Upper lobe of right lung (tissue), 1 donor: Measurements from ENCODE around the gene CPED1. TPM values are rescaled to one million over a fixed set of nuclear protein-coding genes. Genes with fewer than 3 reads are reported as not detected.

Experiments
- ATAC-seq: fragments of 200-7000 bp; cut with Tn5 transposase; one replicate; pipeline ENCODE4 v1.9.1; 2020; ENCODE audit warnings: mild to moderate bottlenecking, moderate library complexity
- DNase-seq: peaks from one replicate; pipeline ENCODE4 v3.0.0-alpha.2; 2020
- H3K27ac ChIP-seq: fragments of 200-600 bp; one replicate; pipeline ENCODE4 v1.8.0; 2022
- H3K27me3 ChIP-seq: fragments of 200-600 bp; one replicate; pipeline ENCODE4 v1.8.0; 2022; ENCODE audit warnings: mild to moderate bottlenecking
- H3K36me3 ChIP-seq: fragments of 200-600 bp; one replicate; pipeline ENCODE4 v1.8.0; 2022
- H3K4me1 ChIP-seq: fragments of 200-600 bp; one replicate; pipeline ENCODE4 v1.8.0; 2022
- H3K4me3 ChIP-seq: fragments of 200-600 bp; one replicate; pipeline ENCODE4 v1.8.0; 2022; ENCODE audit warnings: mild to moderate bottlenecking
- H3K9me3 ChIP-seq: fragments of 200-600 bp; one replicate; pipeline ENCODE4 v1.8.0; 2022
- intact Hi-C: fragments of 100-400 bp; cut with DNase I; formaldehyde crosslinking; loops from one replicate; pipeline ENCODE4 v1.11.0; 2022
- total RNA-seq: library from RNA; stranded (reverse); fragmentation: NEBNext Ultra II Directional; extraction: Animal tissue kit (Norgen Biotek cat#: 25700); gene quantifications from one replicate; pipeline ENCODE4 v1.2.1, GENCODE V29; 2021
- TF ChIP-seq, protein P1 (sequence below): fragments of 200-600 bp; IDR thresholded peaks from one replicate; pipeline ENCODE4 v1.8.0; 2022; ENCODE audit warnings: antibody characterized with exemption
- donor health status: DM: no; HTN: yes; CAD: no; lungs with severe emphysema.

Gene CPED1
- total RNA-seq, 1 donor from 2014 or later, result 39.2 TPM

DNA sequence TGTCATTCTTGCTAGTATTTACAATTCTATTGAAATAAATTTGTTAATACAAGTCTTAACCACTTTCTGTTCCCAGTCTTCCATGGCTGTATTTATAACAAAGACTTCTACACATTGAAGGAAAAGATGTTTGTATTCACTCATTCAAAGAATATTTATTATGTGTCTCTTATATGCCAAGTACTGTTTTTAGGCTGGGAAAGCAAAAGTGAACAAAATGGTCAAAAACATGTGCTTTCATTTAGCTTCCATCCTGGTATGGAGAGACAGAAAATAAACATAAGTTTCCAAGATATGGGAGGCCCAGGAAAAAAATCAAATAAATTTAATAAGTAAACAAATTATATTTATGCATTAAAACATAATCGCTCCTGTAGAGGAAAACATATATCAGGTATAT lies 22.9 kb downstream of the CPED1 start:
- intact Hi-C loops, result no loop called here
- TF ChIP-seq, protein P1, sequence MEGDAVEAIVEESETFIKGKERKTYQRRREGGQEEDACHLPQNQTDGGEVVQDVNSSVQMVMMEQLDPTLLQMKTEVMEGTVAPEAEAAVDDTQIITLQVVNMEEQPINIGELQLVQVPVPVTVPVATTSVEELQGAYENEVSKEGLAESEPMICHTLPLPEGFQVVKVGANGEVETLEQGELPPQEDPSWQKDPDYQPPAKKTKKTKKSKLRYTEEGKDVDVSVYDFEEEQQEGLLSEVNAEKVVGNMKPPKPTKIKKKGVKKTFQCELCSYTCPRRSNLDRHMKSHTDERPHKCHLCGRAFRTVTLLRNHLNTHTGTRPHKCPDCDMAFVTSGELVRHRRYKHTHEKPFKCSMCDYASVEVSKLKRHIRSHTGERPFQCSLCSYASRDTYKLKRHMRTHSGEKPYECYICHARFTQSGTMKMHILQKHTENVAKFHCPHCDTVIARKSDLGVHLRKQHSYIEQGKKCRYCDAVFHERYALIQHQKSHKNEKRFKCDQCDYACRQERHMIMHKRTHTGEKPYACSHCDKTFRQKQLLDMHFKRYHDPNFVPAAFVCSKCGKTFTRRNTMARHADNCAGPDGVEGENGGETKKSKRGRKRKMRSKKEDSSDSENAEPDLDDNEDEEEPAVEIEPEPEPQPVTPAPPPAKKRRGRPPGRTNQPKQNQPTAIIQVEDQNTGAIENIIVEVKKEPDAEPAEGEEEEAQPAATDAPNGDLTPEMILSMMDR, result no peak
- H3K27me3 ChIP-seq, result no peaks in the 10 kb centered on the region
- no peak for ATAC-seq
- no peak overlapping the region for H3K27ac ChIP-seq
- H3K36me3 ChIP-seq, result no peaks in the 10 kb centered on the region
- no peak for DNase-seq
- H3K9me3 ChIP-seq, result no peaks in the 10 kb centered on the region
- H3K4me1 ChIP-seq, result peaks cover 3% of the 10 kb centered on the region
- no peak overlapping the region for H3K4me3 ChIP-seq

DNA sequence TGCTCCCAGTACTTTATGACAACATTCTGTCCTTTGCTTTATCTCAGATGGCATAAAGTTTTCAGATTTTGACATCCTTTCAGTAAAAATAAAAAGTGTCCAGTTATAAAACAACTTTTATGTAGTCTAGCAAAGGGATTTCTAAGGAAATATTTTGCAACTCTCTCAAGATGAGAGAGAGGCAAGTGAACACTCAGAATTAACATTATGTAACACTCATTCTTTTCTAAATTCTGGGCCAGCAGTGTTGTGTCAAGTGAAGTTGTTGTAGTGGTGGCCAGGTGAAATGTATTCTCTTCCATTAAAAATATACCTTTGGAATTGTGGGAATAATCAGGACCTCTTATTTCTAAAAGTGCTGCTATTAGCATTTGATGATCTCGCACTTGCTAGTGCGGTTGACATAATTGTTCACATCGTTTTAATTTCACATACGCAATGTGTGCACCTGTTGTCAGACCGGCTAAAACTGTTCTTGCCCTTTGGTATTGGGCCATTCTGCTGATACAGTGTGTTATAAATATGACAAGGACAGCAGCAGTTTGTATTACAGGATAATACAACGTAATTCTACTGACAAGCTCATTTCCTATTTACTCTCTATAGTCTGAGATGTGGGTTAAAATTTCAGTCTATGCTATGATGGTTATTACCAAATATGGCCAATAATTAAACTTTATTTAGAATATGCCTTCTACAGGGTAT lies 23.8 kb downstream of the CPED1 start:
- Histone ChIP-seq H3K27ac (no peak overlapping the region), H3K36me3 (no peaks in the 10 kb centered on the region), H3K4me3 (no peak overlapping the region), H3K9me3 (no peaks in the 10 kb centered on the region), H3K4me1 (no peaks in the 10 kb centered on the region), H3K27me3 (no peaks in the 10 kb centered on the region)
- no peak for ATAC-seq
- TF ChIP-seq, protein P1, result no peak
- intact Hi-C loops, result no loop called here
- DNase-seq, result no peak

DNA sequence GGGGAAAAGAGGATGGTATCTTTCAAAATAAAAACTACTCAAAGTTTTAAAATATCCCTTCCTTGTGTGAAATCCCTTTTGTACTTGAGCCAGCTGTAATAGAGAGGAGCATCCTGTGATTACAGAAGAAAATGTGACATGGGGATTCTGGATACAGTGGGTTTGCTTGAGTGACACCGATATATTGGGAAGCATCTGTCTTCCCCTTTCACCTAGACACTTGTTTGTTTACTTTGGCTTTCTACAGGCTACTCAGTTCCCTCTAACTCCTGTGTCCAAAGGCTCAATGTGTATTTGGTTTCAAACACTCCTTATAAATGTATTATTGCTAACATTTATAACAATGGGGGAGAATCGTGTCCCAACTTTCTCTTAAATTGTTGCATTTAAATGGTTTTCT lies 24.4 kb downstream of the CPED1 start:
- no peak for DNase-seq
- intact Hi-C loops, result no loop called here
- H3K4me1 ChIP-seq, result no peaks in the 10 kb centered on the region
- no peak overlapping the region for H3K4me3 ChIP-seq
- H3K9me3 ChIP-seq, result no peaks in the 10 kb centered on the region
- no peaks in the 10 kb centered on the region for H3K36me3 ChIP-seq
- H3K27me3 ChIP-seq, result no peaks in the 10 kb centered on the region
- ATAC-seq, result peak; percentile 50
- TF ChIP-seq, protein P1, result no peak
- no peak overlapping the region for H3K27ac ChIP-seq

DNA sequence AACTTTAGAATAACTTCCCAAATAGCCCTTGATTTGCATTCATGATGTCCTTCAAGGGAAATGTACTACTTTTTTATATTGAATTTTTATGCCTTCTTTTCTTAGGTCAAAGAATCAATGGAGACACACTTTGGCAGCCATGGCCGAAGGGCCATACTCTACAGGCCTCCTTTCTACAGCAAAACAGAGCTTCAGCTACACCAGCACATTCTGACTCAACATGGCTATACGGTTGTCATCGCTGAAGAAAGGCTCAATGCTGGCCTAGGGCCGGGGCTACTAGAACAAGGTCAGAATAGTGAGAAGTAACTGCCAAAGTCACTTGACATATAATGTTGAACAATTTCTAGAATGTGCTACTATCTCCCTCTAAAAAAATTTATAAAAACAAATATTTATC lies 27.0 kb downstream of the CPED1 start:
- Histone ChIP-seq H3K4me1 (peaks cover 7% of the 10 kb centered on the region), H3K9me3 (no peaks in the 10 kb centered on the region), H3K27me3 (no peaks in the 10 kb centered on the region), H3K4me3 (no peak overlapping the region), H3K36me3 (no peaks in the 10 kb centered on the region), H3K27ac (no peak overlapping the region)
- DNase-seq (no peak), ATAC-seq (no peak)
- TF ChIP-seq, protein P1, result no peak
- intact Hi-C loops, result no loop called here

DNA sequence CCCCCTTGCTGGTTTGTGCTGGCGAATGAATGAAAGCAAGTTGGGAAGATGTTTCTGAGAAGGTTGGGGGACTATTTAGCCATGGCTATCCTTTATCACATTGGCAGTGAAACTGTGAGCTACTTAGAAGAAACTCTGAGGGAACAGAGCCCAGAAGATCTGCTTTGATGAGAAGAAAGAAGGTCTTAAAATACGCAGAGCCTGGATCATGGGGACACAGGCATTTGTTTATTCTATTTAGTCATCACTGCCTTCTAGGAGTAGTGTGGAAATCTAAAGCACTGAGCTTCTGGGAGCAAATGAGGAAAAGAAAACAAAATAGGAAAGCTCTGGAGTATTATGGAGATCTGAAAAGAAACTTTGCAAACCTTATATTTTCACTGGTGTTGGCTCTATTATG lies 28.5 kb downstream of the CPED1 start:
- Histone ChIP-seq H3K27ac (no peak overlapping the region), H3K4me1 (peaks cover 12% of the 10 kb centered on the region), H3K36me3 (no peaks in the 10 kb centered on the region), H3K4me3 (no peak overlapping the region), H3K9me3 (no peaks in the 10 kb centered on the region), H3K27me3 (no peaks in the 10 kb centered on the region)
- TF ChIP-seq, protein P1, result no peak
- ATAC-seq (no peak), DNase-seq (no peak)
- intact Hi-C loops, result no loop called here

DNA sequence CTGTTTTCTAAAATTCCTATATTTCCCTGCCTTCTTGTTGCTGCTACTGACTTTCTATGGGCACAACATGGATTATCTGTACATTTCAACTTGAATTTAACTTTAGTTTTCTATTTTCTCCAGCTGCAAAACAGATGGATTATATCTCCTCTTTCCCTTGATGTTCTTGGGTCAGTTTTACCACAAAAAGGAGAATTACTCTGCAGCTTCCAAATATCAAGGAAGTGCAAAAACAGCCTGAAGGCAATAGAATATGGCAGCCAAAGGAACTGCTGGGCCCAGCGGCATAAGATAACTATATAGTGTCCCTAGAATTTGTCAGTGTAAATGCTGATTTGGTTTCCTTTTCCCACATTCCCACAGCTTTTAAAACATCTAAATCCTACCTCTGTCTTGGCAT lies 29.1 kb downstream of the CPED1 start:
- Histone ChIP-seq H3K9me3 (no peaks in the 10 kb centered on the region), H3K4me3 (no peak overlapping the region), H3K27me3 (no peaks in the 10 kb centered on the region), H3K4me1 (peaks cover 12% of the 10 kb centered on the region), H3K36me3 (no peaks in the 10 kb centered on the region), H3K27ac (no peak overlapping the region)
- TF ChIP-seq, protein P1, result no peak
- DNase-seq, result no peak
- ATAC-seq, result no peak
- intact Hi-C loops, result no loop called here
